ENCODE results near the gene COL6A5.

GRCh38 chr3:130392266-130392665 is 46.8 kb downstream of the COL6A5 start:
- TF ChIP-seq CTCF (IDR thresholded peaks at IDR 0.05) (no peak), POLR2A (IDR thresholded peaks at IDR 0.05) (no peak)

All from lower leg skin (tissue), 3 donors.